HG03025 (cell line): ENCODE results near the gene DLL1.
"Not testable (repeated sequence)": the region's sequence is repeated elsewhere in the genome, so short reads cannot be mapped to it uniquely, and the experiment has no call there.

Source experiments
- ATAC-seq: cut with Tn5 transposase; IDR thresholded peaks from one replicate; pipeline ENCODE4 v1.9.1; 2021; ENCODE audit warnings: mild to moderate bottlenecking, moderate library complexity; ENCODE audit not compliant: unreplicated experiment, low FRiP score

The DLL1 gene

DNA sequence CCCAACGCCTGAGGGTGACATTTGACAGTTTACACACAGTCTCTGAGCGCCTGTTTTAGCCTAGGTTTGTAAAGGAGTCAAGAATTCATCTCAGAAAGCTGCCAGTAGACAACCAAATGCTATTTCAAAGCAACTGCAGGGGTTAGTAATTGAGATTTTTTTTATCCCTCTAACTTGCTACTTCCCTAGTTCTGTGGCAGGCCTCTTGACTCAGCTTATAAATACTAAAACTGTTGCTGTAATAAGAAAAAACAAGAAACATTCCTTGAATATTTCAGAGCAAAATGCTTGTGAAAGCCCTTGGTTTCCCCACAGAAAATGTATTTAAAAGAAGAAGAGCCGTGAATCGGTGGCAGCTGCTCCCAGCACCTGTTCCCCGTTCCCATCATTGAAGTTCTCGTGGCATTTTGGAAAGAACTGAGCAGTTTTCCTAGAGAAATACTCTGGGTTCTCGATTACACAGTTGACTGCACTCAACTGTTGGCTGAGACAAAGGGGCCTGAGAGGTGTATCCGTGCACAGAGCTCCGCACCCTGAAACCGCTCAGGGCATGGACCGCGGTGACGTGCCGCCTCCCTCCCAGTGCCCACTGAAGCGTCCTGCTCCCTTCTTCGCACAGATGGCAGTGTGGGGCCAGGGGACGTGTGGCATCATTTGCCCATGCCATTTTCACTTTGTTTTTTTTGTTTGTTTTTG is 20.9 kb downstream of the DLL1 start:
- ATAC-seq: no peak

DNA sequence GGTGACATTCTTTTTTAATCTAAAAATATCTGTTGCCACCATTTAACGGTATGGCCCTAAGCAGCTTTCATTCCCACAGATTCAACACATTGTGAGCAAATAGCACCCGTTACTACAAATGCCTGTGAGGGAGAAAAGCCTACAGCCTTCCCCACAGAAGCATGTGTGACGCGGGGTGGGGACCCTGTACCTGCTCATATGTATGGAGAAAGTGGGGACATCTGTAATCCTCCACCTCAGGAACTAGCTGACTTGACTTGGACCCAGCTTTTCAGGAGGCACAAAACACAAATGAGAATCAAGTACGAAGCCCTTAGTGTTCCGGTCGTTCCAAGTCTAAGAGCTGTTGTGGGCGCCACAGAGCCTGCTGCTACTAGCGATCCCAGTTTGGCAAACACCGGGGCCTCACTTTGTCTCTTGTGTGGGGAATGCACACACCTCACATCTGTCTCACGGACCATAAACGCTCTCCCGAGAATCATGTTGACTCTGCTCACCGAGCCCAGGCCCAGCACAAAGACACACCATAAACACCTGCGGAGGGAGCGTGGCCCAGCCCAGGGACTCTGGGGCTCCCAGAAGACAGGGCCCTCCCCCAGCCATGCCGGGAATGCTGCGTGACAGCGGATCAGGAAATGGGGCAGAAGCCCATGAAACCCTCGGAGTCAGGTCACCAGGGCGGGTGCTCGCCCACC is 21.6 kb downstream of the DLL1 start:
- no peak for ATAC-seq

DNA sequence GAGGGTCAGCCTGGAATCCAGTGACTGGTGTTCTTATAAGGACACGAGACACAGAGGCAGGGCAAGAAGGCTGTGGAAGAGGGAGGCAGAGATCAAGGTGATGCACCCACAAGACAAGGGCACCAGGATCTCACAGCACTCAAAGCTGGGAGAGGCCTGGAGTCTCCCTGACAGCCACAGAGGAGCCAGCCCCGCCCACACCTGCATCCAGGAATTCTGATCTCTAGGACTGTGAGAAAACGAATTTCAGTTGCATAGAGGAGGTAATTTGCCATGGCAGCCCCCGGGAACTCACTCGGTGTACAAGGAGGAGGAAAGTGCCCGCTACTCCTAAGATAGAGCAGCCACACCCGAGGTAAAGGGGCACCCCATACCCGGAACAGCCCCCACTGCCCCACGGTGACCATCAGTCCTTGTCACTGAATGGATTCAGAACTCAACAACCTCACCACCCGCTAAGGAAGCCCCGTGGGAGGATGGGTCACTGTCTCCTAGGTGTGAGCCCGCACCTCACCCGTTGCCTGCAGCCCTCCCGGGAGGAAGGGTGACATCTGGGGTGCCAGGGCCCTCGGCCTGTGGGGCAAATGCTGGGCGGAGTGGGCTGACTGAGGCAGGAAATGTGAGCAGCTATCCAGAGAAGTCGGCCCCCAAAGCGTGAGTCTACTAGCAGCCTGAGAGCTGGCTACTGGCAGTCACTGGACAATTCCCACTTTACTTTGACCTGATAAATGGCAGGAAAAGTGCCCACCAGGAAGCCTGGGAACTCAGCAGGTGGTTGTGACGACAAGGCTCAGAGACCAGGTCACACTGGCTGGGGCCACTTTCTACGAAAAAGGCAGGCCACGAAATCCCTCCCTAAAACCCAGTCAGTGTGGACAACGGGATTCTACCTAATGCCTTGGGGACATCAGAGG is 22.4 kb downstream of the DLL1 start:
- ATAC-seq: no peak

DNA sequence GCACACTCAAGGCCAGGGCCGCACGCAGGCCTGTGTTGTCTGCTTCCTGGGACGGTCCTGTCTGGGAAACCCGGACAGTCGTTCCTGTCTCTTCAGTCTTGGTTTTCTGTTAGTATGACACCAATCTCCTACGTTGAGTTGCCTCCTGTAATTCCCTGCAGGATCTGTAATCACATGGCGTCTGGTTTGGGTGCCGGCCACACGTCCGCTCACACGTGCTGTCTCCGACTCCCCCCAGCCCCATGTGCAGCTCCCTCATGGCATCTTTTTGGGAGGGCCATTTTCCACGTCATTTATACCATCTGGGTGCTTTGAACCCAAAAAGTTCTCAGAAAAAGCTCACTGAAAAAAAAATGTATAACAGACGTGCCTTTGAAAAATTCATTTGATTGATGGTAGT is 23.2 kb downstream of the DLL1 start:
- no peak for ATAC-seq

DNA sequence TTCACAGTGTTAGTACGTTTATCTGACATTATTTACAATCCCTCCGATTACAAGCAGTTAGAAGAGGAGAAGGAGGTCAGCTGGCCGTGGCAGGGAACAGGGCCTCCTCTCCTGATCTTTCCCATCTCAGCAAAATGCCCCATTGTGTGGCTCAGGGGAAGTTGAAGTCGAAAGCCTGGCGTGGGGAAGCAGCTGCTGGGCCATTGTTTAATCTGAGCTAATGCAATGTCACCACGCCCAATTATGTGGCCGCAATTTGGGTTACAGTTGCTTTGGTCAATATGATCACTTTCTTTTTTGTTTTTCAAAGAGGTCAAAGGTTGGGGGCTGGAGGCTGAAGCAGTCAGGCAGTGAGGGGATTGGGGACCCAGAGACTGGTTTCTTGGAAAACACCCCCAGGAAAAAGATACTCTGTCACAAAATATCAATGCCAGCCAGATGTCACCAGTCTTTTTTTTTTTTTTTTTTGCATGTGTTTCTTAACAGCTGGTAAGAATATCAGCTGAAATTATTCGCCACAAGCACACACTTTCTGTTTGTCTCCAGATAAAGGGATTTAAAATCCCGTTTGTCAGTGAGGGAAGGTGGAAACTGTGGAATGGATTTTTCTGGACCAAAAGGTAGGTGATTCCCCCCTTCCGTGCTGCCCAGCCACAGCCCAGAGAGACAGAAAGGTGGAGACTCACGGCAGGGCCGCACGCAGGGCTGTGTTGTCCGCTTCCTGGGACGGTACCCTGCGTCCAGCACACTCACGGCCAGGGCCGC is 24.6 kb downstream of the DLL1 start:
- ATAC-seq: no peak

DNA sequence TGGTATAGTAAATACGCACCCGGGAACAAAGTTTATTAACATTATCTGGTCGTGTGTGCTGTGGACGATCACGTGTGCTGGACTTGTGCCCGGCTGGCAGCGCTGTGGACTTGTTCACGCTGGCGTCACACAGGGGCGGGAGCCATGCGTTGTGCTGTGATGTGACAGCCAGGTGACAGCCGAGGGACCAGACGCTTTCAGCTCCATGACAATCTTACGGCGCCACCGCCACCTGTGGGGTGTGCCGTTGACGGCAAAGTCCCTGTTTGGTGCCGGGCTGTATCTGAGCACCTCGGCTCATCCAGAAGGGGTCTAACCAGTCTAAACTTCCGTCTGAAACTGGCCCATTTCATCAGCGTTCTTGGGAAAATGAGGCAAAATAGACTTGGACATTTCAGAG is 25.2 kb downstream of the DLL1 start:
- no peak for ATAC-seq

DNA sequence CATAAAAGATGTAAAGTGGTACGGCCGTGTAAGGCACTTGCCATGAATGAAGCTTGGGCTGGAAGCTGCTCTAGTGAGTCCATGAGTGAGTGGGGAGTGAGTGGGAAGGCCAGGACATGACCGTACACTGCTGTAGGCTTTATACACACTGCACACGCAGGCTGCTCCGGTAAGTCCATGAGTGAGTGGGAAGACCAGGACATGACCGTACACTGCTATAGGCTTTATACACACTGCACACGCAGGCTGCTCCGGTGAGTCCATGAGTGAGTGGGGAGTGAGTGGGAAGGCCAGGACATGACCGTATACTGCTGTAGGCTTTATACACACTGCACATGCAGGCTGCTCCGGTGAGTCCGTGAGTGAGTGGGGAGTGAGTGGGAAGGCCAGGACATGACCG is 26.2 kb downstream of the DLL1 start:
- ATAC-seq: not testable (repeated sequence)

DNA sequence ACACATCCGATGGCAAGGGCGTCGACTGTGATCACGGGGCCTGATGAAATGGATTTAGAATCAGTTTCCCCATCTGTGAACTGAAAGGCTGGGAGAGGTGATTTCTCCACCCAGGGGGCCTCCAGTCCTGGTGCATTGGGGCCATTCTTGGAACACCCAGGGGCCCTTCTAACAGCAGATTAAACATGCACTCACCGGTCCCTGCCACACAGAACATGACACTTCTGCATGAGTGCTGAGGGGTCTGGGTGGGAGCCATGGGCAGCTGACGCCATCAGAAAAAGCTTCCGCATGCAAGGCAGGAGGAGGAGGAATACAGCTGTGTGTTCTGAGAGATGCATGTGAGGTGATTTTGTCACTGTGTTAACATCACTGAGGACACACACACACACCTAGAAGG is 26.8 kb downstream of the DLL1 start:
- ATAC-seq: no peak

DNA sequence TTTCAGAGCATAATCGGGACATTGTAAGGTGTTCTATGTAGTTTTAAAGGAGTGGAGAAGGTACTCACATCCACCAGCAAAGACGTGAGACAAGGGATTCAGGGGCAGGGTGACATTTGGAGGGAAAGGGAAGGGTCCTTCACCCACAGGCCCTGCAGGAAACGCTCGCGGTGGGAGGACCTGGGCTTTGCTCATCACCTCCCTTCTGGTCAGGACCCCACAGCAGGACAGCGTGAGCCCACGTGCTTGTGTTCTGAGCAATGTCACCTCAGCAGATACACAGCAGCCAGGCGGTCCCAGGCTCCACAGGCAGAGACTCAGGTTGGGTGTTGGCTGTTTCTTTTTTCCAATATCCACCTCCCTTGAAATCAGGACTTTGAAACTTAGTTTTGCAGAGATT is 27.5 kb downstream of the DLL1 start:
- ATAC-seq: no peak

DNA sequence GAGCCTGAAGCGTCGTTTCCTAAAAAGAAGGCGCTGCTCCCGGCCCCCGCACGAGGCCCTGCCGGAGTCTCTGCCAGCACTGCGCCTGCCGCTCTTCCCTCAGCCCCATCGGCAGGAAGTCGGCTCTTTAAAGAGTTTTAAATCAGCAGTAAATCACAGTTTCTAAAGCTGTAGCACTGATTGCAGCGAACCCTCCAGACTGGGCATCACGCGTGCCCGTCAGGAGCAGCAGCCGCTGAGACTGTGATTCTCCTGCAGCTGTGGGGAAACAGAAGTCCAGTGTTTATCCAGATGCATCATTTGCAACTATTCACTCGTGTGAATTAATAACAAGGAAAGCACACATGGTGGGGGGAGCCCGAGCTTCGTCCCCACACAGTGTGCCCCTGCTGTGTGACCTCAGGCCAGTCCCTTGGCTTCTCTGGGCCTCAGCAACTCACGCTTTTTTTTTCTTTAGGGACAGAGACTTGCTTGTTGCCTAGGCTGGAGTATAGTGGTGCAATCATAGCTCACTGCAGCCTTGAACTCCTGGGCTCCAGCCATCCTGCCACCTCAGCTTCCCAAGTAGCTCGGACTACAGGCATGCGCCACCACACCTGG is 28.3 kb downstream of the DLL1 start:
- no peak for ATAC-seq

DNA sequence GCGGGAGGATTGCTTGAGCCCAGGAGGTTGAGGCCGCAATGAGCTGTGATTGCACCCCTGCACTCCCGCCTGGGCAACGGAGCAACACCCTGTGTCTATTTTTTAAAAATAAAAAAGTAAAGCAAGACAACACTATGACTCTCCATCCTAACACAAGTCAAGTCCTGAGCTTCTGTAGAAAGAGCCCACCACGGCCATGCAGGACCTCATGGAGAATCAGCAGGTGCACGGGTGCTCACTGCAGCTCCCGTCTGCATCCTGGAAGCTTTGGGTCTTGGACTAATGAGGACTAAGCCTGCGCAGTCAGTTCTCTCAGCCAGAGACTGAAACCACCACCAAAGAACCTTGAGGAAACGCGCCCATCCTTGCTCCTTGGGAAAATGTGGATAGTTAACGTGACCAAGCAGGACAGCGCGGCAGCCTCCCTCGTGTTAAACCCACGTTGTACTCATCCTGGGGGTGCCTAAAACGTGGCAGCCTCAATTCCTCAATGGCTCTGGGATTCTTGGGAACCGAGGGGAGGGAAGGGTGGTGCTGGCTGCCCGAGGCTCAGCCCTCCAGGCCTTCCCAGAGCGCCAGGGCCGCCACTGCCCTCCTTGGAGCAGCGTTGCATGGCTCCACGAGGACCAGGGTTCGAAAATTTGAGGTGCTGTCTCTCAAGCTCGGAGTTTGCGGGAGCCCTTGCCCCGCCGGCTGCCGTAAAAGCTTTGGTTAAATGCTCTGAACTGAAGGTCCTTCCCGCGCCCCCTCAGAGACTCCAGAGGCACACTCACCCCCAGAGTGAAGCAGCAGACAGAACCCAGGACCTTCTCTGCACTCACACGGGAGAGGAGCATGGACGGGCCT is 29.0 kb downstream of the DLL1 start:
- ATAC-seq: no peak

DNA sequence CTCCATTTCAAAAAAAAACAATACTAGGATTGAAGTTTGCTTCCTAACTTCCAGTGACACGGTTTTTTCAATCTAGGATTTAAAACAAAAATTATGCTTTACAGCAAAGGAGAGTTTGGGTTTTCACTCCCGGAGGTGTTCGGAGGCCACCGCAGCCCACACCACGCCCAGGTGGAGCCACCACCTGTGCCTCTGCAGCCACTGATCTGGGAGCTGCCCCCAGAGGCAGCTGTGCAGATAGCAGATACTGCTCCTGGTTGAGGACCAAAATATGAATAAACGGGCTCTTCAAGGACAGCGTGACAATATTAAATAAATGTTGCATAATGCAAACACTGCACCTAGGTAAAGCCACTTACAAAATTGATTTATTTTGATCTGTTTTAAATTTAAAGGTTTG is 30.2 kb downstream of the DLL1 start:
- no peak for ATAC-seq

DNA sequence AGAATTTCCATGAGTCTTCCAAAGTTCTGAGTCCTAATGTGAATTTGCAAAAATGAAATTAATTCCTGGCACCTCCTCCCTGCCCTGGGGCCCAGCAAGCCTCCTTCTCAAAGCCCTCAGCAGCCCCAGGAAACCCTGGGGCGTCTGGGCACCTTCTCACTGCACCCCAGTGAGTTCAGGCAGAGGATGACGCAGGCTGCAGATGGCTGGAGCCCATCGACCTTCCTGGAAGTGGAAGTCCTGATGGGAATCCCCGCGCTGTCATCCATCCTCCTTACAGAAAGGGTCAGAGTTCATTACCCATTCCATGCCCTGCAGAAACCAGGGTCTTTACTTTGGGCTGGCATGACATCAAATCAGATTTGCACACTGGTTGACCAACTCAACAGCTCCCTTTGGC is 31.6 kb downstream of the DLL1 start:
- no peak for ATAC-seq

DNA sequence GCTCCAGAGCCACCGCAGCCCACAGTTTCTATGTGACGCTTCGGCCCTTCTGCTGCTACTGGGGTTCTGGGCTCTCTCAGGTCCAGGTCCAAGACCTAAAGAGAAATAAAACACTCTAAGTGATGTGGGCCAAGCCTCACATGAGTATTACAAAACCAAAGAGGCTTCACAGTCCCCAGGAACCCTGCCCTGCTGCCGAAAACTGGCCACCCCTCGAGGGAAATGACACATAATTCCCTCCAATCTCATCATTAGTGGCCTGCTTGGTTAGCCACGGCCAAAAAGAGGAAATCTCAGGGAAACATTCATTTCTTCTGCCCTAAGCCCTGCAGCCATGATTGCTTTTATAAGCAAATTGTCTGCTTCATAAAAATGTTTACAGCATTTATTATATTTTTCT is 32.5 kb downstream of the DLL1 start:
- no peak for ATAC-seq

DNA sequence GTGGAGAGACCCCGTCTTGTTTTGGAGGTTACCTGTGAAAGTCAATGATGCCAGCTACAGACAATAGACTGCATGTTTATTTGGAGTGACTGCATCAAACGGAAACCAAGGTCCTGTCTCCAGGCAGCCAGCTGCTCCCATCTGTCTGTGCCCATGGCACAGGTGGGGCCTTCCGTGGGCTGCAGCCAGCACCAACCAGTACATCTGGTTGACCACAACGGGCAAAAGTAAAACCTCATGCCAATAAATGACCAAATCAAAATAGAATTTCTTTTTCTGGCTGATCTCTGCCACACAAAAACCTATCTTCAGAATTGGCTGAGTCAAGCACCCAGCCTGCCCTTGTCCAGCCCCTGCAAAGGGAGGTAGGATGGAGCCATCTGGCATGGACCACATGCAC is 33.5 kb downstream of the DLL1 start:
- ATAC-seq: no peak

DNA sequence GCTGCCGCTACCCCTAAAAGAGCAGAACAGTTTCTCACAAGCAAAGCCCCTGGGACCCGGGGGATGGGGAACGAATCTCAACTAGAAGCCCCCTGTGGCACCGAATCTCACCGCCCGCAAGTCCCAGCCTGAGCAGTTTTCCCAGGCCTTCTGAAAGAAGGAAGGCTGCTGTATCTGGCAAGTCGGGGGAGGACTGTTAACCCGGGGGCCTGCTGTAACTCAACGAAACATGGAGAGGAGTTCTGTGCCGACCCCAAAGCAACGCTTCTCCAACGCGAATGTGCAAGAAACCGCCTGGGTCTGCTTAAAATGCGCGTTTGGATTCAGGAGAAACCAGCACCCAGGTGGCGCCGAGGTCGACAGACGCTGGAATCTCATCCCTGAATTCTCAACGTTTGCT is 34.2 kb downstream of the DLL1 start:
- ATAC-seq: no peak

DNA sequence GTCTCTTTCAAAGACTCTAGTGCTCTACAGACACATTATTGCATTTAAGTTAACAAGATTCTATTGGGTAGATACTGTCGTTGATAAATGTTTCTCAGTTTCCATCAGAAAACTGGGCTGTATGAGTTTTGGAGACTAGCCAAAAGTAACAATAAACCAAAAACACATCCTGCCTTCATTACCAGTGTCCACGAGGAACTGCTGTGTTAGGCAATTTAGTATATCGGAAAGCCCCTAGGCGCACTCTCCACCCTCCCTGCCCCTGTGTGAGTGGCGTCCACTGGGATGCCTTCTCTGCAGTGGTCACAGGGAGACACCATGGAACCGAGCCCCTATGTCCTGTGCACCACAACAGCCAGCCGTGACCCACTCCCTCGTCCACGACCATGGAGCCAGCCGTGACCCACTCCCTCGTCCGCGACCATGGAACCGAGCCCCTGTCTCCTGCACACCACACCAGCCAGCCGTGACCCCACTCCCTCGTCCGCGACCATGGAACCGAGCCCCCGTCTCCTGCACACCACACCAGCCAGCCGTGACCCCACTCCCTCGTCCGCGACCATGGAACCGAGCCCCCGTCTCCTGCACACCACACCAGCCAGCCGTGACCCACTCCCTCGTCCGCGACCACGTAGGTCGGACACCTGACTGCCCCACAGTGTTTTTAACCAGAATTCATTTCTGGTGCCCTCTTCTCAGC is 35.3 kb downstream of the DLL1 start:
- ATAC-seq: no peak

DNA sequence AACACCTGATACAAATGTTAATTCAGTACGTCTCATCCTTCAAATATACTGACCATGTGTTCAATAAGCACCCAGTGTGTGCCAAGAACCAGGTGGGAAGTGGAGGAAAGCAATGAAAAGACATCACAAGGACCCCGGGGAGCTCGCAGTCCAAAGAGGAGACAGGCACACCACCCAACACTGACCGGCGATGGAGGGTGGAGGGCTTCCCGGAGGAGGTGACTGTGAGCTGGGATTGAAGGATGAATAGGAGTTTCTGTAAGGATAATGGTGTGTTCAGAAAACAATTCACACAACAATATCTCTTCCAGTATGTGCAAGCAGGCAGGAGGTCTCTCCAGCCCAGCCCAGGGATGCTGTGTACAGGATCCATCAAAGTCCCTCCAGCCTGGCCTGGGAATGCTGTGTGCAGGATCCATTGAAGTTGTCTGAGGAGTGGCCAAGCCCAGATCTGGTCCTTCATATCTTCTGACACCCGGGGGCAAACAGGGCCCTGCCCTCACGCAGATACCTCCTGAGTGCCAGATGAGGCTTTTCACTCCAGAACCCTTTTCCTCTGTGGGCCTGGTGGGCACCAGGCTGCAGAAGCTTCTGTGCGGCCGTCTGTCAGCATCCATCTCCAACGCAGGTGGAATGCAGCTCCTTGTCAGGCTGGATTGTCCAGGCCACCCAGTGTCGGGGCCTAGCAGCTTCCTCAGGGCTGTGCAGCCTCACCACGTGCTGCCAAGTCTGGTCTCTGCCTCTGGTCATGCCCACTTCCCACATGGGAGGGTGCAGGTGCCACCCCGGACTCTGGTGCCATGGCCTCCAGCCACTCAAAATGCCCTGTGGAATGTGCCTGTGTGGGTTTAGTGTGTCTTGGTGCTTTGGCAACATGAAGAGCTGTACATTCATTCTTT is 36.3 kb downstream of the DLL1 start:
- ATAC-seq: no peak
